Measurements from ENCODE around the gene SNCB. TPM values are rescaled to one million over a fixed set of nuclear protein-coding genes. Genes with fewer than 3 reads are reported as not detected.

SNCB gene
- total and polyA plus RNA-seq, 2 of the 13 experiments (the other 11 are each of a cell fraction or from before 2014, with no cell fraction given): not detected

GRCh38 chr5:176642675-176643490 is 12.5 kb upstream of the SNCB start (continued):
- TF ChIP-seq AKNA (CRISPR knock-in tag; IDR thresholded peaks at IDR 0.05; ENCODE audit: borderline replicate concordance): no peak
- no peak for TF ChIP-seq ZNF605 (CRISPR knock-in tag; IDR thresholded peaks at IDR 0.05)

DNA sequence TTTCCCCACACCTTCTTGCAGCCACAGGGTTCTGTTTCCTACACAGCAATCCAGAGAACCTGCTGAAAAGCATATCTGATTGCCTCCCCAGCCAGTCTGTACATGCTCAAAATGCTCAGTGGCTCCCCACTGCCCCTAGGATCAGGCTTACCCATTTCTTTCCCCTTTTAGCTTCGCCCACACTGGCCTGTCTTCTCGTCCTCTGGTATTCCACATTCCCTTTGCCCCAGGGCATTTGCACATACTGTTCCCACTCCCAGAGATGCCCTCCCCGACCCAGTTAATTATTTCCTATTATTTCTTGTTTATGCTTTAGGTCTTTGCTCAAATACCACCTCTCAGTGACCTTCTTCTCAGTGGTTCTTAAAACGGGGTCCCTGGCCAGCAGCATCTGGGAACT is 10.3 kb upstream of the SNCB start:
- FAIRE-seq: no peak
- WGBS (ENCODE audit: low lambda C conversion rate): 3% methylated on average over 4 of the region's 4 CpGs
- Histone ChIP-seq H3K9ac (ENCODE audit: insufficient read depth, low read depth, low read length) (no peak overlapping the region), H2AFZ (ENCODE audit: low read length) (no peak overlapping the region), H4K20me1 (ENCODE audit: insufficient read depth, low read length) (no peaks in the 10 kb centered on the region), H3K27ac (ENCODE audit: extremely low read length, insufficient read depth, low read length) (no peak overlapping the region), H3K4me1 (ENCODE audit: insufficient read depth, low read length) (no peaks in the 10 kb centered on the region), H3K36me3 (replicated peaks in 1 of 2; ENCODE audit: control insufficient read depth in 1 of 2, insufficient read depth in 2 of 2, low read length in 2 of 2) (no peaks in the 10 kb centered on the region), H3K79me2 (ENCODE audit: insufficient read depth, low read length) (no peaks in the 10 kb centered on the region), H3K4me2 (ENCODE audit: low read depth, low read length) (no peak overlapping the region), H3K27me3 (ENCODE audit: control insufficient read depth in 1 of 2, insufficient read depth in 2 of 2, low read length in 2 of 2) (peaks cover 13 to 65% of the 10 kb centered on the region in 2 experiments), H3K9me3 (ENCODE audit: low read length) (no peaks in the 10 kb centered on the region), H3K4me3 (replicated peaks in 1 of 3; ENCODE audit: insufficient read depth in 1 of 3, low read depth in 2 of 3, low read length in 3 of 3) (no peak overlapping the region)
- intact Hi-C loops (cut with micrococcal nuclease; ENCODE audit: unreplicated experiment): no loop called here
- BruUV-seq (replicated peaks): no TSS peak
- no peak for DNase-seq (ENCODE audit: low spot score)
- CTCF ChIA-PET (ENCODE audit: low intra/inter-chr PET ratio, low total read pairs): no interaction called here
- POLR2A ChIA-PET: no interaction called here
- no peak for TF ChIP-seq NFATC3 (CRISPR knock-in tag; IDR thresholded peaks at IDR 0.05)
- TF ChIP-seq UBTF (CRISPR knock-in tag; IDR thresholded peaks at IDR 0.05): no peak
- TF ChIP-seq BATF2 (CRISPR knock-in tag; IDR thresholded peaks at IDR 0.05): no peak
- TF ChIP-seq NCOA2 (CRISPR knock-in tag; IDR thresholded peaks at IDR 0.05): no peak
- TF ChIP-seq KDM6A (CRISPR knock-in tag; IDR thresholded peaks at IDR 0.05; ENCODE audit: low read depth): no peak
- TF ChIP-seq, protein P1, sequence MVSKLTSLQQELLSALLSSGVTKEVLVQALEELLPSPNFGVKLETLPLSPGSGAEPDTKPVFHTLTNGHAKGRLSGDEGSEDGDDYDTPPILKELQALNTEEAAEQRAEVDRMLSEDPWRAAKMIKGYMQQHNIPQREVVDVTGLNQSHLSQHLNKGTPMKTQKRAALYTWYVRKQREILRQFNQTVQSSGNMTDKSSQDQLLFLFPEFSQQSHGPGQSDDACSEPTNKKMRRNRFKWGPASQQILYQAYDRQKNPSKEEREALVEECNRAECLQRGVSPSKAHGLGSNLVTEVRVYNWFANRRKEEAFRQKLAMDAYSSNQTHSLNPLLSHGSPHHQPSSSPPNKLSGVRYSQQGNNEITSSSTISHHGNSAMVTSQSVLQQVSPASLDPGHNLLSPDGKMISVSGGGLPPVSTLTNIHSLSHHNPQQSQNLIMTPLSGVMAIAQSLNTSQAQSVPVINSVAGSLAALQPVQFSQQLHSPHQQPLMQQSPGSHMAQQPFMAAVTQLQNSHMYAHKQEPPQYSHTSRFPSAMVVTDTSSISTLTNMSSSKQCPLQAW (CRISPR knock-in tag; IDR thresholded peaks at IDR 0.05): no peak
- no peak for TF ChIP-seq ZNF230 (CRISPR knock-in tag; IDR thresholded peaks at IDR 0.05)
- in situ Hi-C loops (cut with HindIII; ENCODE audit: extremely low pct_ligation_motif_present, low pct_unique_long_range_greater_than_20kb): no loop called here
- ATAC-seq: no peak
